HG03060 (cell line): Measurements from ENCODE around the gene ARHGEF3.
"Not testable (repeated sequence)": the region's sequence is repeated elsewhere in the genome, so short reads cannot be mapped to it uniquely, and the experiment has no call there.

Experiments
- ATAC-seq: cut with Tn5 transposase; IDR thresholded peaks from one replicate; pipeline ENCODE4 v1.9.1; 2021; ENCODE audit warnings: low read depth, moderate number of reproducible peaks; ENCODE audit not compliant: unreplicated experiment

The ARHGEF3 gene

DNA sequence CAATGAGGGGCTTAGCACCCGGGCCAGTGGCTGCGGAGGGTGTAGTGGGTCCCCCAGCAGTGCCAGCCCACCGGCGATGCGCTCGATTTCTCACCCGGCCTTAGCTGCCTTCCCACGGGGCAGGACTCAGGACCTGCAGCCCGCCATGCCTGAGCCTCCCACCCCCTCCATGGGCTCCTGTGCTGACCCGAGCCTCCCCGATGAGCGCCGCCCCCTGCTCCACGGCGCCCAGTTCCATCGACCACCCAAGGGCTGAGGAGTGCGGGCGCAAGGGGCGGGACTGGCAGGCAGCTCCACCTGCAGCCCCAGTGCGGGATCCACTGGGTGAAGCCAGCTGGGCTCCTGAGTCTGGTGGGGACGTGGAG, 109.8 kb downstream of the ARHGEF3 start:
- ATAC-seq: not testable (repeated sequence)

- no peak for ATAC-seq
These were observed 110.4 kb downstream of the ARHGEF3 start for GRCh38 chr3:56691165-56692000.

DNA sequence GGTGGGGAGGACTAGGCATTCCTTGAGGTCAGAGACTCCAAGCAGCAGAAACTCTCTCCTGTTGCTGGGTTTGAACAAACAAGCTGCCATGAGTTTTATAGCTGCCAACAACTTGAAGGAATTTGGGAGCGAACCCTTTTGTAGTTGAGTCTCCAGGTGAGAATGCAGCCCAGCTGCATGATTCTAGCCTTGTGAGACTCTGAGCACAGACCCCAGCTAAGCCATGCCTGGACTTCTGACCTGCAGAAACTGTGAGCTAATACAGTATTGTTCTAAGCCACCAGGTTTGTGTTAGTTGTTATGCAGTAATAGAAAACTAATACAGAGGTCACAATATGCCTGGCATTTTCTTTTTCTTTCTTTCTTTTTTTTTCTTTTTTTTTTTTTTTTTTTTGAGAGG, 112.4 kb downstream of the ARHGEF3 start:
- ATAC-seq: no peak

DNA sequence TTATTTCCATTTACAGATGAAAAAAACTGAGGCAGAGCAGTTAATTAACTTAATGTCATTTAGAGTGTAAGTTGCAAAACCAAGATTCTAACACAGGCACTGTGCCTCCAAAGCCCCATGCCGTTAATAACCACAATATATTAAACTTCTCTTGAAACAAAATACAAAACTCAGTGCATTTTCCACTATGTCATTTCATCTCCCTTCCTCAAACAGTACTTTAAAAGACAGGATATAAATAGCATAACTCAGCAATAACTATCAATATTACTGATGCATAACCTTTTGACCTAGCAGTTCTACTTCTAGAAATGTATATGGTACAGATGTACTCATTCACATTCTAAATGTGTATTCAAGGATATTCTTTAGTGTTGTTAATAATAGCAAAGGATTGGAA, 113.6 kb downstream of the ARHGEF3 start:
- no peak for ATAC-seq

GRCh38 chr3:56684029-56684428, 117.7 kb downstream of the ARHGEF3 start:
- no peak for ATAC-seq

DNA sequence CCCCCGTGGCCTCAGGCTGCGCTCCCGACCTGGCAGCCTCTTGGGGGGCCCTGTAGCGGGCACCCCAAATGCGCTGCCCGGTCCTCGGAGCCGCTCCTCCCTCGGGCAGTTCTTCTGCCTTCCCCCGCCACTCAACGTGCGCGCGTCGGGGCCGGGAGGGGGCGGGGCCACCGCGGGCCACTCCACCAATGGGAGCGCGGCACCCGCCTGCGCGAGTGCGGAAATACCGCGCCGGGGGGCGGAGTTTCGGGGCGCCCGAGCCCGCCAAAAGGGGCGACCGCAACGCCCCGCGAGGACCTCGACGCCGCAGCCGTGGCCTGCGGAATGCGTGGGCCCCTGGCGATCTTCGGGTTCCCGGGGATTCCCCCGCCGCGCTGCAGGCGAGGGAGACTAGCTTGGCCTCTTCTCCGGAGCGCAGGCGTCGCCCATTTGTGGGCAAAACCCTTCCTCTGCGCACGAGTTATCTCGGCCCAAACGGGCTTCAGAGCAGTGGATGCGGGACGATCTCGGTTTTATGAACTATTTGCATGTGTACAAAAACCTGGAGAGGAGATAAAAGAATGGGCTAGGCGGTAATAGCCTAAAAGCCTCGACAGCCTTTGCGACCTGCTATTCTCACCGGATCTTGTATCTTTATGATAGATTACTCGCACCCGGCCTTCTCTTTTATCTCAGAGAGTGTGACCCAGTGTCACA, 118.5 kb downstream of the ARHGEF3 start, which contains the start of gene TASOR:
Gene TASOR, minus strand, starts transcription at position 144 of the 696 bp plus-strand sequence. CDS start 259 bp downstream, outside the sequence.
- no peak for ATAC-seq

GRCh38 chr3:56682462-56683121, 119.2 kb downstream of the ARHGEF3 start:
- ATAC-seq: no peak

GRCh38 chr3:56681984-56682461, 119.7 kb downstream of the ARHGEF3 start:
- no peak for ATAC-seq

DNA sequence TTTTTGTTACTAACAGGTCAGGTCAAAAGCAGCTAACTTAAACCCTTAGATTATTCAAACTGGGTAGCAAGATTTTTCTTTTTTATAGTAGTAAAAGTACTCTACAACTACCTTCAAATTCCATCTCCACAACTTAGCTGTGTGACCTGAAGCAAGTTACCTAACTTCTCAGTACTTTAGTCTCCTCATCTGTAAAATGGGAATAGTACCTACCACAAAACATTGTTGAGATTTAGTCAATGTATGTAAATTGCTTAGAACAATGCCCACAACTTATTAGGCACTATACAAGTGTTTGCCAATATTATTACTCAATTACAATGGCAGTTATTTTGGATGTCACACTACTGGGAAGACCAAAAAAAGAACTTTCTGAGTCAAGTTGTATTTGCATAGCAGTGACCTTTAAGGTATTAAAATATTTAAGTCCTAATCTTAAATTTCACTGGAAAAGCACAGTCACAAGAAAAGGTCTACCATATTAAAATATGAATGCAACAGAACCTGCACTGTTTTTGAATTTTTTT, 121.6 kb downstream of the ARHGEF3 start:
- no peak for ATAC-seq
